AG09319 (cell line): ENCODE measurements around the gene SYNJ2.

ENCODE experiments used
- DNase-seq: peaks from one replicate; pipeline ENCODE4 v3.0.0-alpha.2; 2010; ENCODE audit warnings: low read depth; ENCODE audit errors: extremely low read depth
- TF ChIP-seq, protein P1 (sequence below): IDR thresholded peaks from 2 replicates; pipeline ENCODE4 v1.5.1; 2011; ENCODE audit warnings: low read depth, mild to moderate bottlenecking, inconsistent platforms, low read length, moderate library complexity

SYNJ2 gene

GRCh38 chr6:158039178-158039557 is 57.5 kb downstream of the SYNJ2 start:
- DNase-seq = no peak

DNA sequence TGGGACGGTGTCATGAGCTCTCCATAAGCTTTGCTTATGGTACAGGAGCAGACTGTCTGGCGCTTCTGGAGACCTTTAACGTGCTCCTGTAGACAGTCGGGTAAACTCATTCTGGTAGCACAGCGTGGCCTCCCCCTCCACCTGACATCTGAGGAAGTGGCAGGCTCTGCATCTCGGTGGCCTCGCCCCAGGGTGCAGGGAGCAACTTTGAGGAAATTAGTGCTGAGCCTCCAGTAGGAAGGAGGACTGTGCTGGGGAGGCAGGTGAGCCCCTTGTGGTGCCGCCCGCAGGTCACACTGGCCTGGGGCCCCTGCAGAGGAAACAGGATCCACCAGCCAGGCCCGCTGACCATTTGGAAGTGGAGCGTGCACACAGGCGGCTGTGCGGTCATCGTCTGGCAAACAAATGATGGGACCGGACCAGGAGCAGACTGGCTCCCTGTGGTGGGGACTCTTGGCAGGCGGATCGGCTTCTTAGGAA is 57.9 kb downstream of the SYNJ2 start:
- TF ChIP-seq, protein P1, sequence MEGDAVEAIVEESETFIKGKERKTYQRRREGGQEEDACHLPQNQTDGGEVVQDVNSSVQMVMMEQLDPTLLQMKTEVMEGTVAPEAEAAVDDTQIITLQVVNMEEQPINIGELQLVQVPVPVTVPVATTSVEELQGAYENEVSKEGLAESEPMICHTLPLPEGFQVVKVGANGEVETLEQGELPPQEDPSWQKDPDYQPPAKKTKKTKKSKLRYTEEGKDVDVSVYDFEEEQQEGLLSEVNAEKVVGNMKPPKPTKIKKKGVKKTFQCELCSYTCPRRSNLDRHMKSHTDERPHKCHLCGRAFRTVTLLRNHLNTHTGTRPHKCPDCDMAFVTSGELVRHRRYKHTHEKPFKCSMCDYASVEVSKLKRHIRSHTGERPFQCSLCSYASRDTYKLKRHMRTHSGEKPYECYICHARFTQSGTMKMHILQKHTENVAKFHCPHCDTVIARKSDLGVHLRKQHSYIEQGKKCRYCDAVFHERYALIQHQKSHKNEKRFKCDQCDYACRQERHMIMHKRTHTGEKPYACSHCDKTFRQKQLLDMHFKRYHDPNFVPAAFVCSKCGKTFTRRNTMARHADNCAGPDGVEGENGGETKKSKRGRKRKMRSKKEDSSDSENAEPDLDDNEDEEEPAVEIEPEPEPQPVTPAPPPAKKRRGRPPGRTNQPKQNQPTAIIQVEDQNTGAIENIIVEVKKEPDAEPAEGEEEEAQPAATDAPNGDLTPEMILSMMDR = no peak
- DNase-seq = no peak

More at GRCh38 chr6:158039178-158039557, 57.5 kb downstream of the SYNJ2 start:
- TF ChIP-seq, protein P1 = no peak

- TF ChIP-seq, protein P1 = no peak
Observed at GRCh38 chr6:158040051-158040803, 58.6 kb downstream of the SYNJ2 start.

DNA sequence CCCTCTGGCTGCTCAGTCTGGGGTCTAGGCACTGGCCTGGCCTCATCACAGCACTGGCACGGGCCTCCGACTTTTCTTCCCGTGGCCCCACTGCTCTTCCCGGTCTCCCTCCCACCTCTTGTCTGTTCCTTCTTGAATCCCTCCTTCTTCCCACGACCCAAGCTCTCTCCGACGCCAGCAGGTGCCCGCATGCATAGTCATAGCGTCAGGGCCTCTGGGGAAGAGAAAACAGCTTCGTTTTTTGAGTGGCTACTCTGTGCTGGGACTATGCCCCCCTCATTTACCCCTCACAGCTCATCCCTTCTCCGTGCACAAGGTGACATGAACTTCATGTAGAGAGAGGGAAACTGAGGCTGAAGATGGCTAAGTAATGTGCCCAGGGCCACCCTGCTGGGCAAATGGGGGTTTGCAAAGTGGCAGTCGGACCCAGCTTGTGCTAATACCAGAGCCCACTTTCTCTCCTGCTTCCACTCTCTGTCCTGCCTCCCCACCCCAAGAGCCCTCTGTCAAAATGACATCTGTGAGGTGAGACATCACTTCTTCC is 59.2 kb downstream of the SYNJ2 start:
- TF ChIP-seq, protein P1 = no peak
- DNase-seq = no peak

More at GRCh38 chr6:158040051-158040803, 58.6 kb downstream of the SYNJ2 start:
- peak; percentile 90 for DNase-seq

DNA sequence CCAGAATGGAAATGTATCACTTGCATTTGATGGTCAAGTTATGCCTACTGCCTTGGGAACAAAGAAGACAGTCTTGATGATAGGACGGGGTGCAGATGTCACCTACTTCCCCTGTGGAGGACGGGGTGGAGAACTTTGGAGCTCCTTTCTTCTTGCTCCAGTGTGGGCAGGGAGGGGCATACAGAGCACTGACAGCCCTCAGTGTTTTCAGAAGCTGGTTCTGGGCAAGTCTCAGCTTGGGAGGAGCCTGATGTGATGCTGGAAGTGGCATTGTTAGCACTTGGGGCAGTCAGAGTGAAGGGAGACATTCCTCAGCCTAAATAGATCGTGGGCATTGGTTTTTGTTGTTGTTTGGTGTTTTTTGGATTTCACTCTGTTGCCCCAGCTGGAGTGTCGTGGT is 59.7 kb downstream of the SYNJ2 start:
- TF ChIP-seq, protein P1 = no peak
- no peak for DNase-seq

DNA sequence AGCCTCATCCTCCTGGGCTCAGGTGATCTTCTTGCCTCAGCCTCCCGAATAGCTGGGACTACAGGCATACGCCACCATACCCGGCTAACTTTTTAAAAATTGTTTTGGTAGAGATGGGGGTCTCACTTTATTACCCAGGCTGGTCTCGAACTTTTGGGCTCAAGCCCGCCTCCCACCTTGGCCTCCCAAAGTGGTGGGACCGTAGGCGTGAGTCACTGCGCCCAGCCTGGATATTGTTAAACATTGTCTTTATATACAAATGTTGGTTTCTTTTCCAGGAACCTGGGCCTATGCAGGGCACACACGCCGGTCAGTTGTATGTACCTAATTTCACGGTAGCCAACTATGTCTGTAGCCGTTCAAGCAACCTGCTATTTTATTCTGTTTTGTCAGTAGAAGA is 60.1 kb downstream of the SYNJ2 start:
- no peak for DNase-seq
- TF ChIP-seq, protein P1 = no peak

DNA sequence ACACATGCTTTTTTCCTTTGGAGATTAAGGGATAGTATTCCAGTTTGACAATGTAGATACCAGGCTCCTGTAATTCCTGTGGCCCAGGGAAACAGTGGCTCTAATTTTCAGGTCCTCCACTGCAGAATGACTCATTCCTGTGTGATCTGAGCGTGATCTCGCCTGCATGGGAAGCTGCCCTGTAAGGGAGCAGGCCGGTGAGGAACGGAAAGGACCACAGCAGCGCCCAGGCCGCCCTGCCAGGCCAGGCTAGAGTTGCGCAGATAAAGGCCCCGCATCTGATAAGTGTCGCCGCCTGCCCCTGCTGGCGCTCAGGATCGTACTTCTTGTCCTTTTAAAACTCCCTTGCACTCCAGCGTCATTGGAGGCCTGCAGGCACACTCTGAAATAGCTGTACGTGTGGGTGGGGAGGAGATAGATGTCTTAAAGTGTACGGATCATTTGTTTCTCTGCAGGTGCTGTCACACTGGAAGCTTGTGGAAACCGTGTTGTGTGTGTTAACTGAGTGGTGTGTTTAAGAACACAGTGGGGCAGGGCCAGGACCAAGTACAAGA is 60.7 kb downstream of the SYNJ2 start:
- TF ChIP-seq, protein P1 = no peak
- DNase-seq = no peak
